GM19397 (cell line): ENCODE data around the gene PDRG1.

ENCODE experiments used
- ATAC-seq: cut with Tn5 transposase; IDR thresholded peaks from one replicate; pipeline ENCODE4 v1.9.1; 2021; ENCODE audit warnings: mild to moderate bottlenecking, moderate library complexity; ENCODE audit not compliant: unreplicated experiment

The PDRG1 gene

GRCh38 chr20:31951530-31952453, at the start of gene PDRG1:
Gene PDRG1 (minus strand): TSS chr20:31952046. CDS start chr20:31951961, 85 bp downstream.
- peak; percentile 94 for ATAC-seq

- ATAC-seq: no peak
These were observed 46.4 kb upstream of the PDRG1 start for GRCh38 chr20:31998246-31998645.

GRCh38 chr20:31996996-31997395, 45.1 kb upstream of the PDRG1 start:
- no peak for ATAC-seq

GRCh38 chr20:31992086-31992485, 40.2 kb upstream of the PDRG1 start:
- ATAC-seq: no peak

GRCh38 chr20:31991339-31991705, 39.5 kb upstream of the PDRG1 start:
- ATAC-seq: no peak

GRCh38 chr20:31990641-31991338, 38.9 kb upstream of the PDRG1 start:
- ATAC-seq: no peak

- no peak for ATAC-seq
These were observed 37.3 kb upstream of the PDRG1 start for GRCh38 chr20:31989030-31989645.

GRCh38 chr20:31988430-31989015, 36.7 kb upstream of the PDRG1 start:
- no peak for ATAC-seq

- no peak for ATAC-seq
These were observed 35.9 kb upstream of the PDRG1 start for GRCh38 chr20:31987744-31988143.

GRCh38 chr20:31984981-31985471, 33.2 kb upstream of the PDRG1 start:
- no peak for ATAC-seq

GRCh38 chr20:31981784-31982183, 29.9 kb upstream of the PDRG1 start:
- no peak for ATAC-seq

GRCh38 chr20:31979713-31980426, 28.0 kb upstream of the PDRG1 start:
- ATAC-seq: no peak

- ATAC-seq: no peak
These were observed 25.2 kb upstream of the PDRG1 start for GRCh38 chr20:31977080-31977479.

- no peak for ATAC-seq
These were observed 24.0 kb upstream of the PDRG1 start for GRCh38 chr20:31975874-31976273.

- ATAC-seq: no peak
These were observed 23.2 kb upstream of the PDRG1 start for GRCh38 chr20:31974951-31975487.

GRCh38 chr20:31974296-31974695, 22.4 kb upstream of the PDRG1 start:
- no peak for ATAC-seq

GRCh38 chr20:31972471-31973021, 20.7 kb upstream of the PDRG1 start:
- ATAC-seq: no peak

GRCh38 chr20:31969991-31970390, 18.1 kb upstream of the PDRG1 start:
- no peak for ATAC-seq

- no peak for ATAC-seq
These were observed 16.7 kb upstream of the PDRG1 start for GRCh38 chr20:31968291-31969126.
